Uterus (tissue), 4 donors: Measurements from ENCODE around the gene GLP2R. TPM values are rescaled to one million over a fixed set of nuclear protein-coding genes. Genes with fewer than 3 reads are reported as not detected.

Source experiments
- DNase-seq, 2 donors: peaks; one replicate each; pipeline ENCODE4 v3.0.0-alpha.2; 2019 to 2020
- H3K27ac ChIP-seq, 2 donors: fragments of 200-600 bp; sonication (generic); 1 replicate in 1 of 2; 2 replicates in 1 of 2; pipeline ENCODE4 v1.5.1; 2016 to 2018
- H3K27me3 ChIP-seq, 2 donors: fragments of 200-600 bp; sonication (generic); one replicate each; pipeline ENCODE4 v1.5.1; 2018 to 2019; ENCODE audit warnings: control low read depth in 1 of 2
- H3K36me3 ChIP-seq, 2 donors: fragments of 200-600 bp; sonication (generic); one replicate each; pipeline ENCODE4 v1.5.1; 2019; ENCODE audit warnings: control low read depth in 1 of 2
- H3K4me1 ChIP-seq, 2 donors: fragments of 200-600 bp; sonication (generic); one replicate each; pipeline ENCODE4 v1.5.1; 2018 to 2019; ENCODE audit warnings: control low read depth in 1 of 2
- H3K4me3 ChIP-seq, 2 donors: fragments of 200-600 bp; sonication (generic); 1 replicate in 1 of 2; 2 replicates in 1 of 2; pipeline ENCODE4 v1.5.1; 2018 to 2019; ENCODE audit warnings: mild to moderate bottlenecking in 1 of 2
- H3K9me3 ChIP-seq, 2 donors: fragments of 200-600 bp; sonication (generic); one replicate each; pipeline ENCODE4 v1.5.1; 2019; ENCODE audit warnings: control low read depth in 1 of 2
- POLR2A ChIP-seq, 2 donors: fragments of 450-650 bp; IDR thresholded peaks; one replicate each; pipeline ENCODE4 v1.6.1; 2016; ENCODE audit warnings: antibody characterized with exemption in 2 of 2, mild to moderate bottlenecking in 1 of 2, moderate library complexity in 1 of 2
- intact Hi-C: fragments of 100-400 bp; cut with DNase I; formaldehyde crosslinking; loops from one replicate; pipeline ENCODE4 v1.15.1; 2023; ENCODE audit warnings: low total_unique reads
- total RNA-seq, 4 donors: library from RNA; depleted of rRNA in 3 of 4; stranded (reverse); fragments of >200 nt in 3 of 4; gene quantifications; one replicate each; pipeline versions ENCODE4 v1.1.0 to v1.2.4, GENCODE V29; 2014 to 2023
- TF ChIP-seq, protein P1 (sequence below), 4 experiments: fragments of 200-600 bp in 2 of 4; fragments of 450-650 bp in 2 of 4; sonication (generic) in 2 of 4; IDR thresholded peaks; one replicate each; pipeline ENCODE4 v1.5.1; 2016 to 2019; ENCODE audit warnings: antibody characterized with exemption in 4 of 4, mild to moderate bottlenecking in 2 of 4, moderate library complexity in 1 of 4
- donor health status: DM: yes; HTN: yes; CAD: no.

The GLP2R gene
- total RNA-seq, 4 donors from 2014 or later, result under 0.01 to 12.7 (median 0.43) TPM

DNA sequence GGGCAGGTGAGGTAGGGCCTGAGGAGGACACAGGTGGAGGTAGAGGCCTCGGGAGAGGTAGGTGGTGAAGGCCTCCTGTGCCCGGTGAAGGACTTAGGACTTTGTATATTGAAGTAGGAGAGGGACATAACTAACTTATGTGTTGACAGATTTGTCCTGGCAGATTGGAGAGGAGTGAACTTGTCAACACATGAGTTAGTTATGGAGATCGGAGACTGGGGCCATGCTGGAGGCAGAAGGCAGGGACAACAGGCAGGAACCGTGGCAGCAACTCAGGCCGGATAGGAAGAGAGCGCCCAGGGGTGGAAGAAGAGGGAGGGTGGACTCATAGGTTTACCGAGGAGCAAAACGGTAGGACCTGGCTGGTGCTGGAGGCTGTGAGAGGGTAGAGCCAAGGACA lies 18.4 kb downstream of the GLP2R start:
- no peak for DNase-seq
- Histone ChIP-seq H3K4me1 (peaks cover 0 to 4% of the 10 kb centered on the region in 2 donors), H3K9me3 (no peaks in the 10 kb centered on the region), H3K27me3 (no peaks in the 10 kb centered on the region), H3K4me3 (no peak overlapping the region), H3K27ac (no peak overlapping the region), H3K36me3 (no peaks in the 10 kb centered on the region)
- intact Hi-C loops, result no loop called here
- TF ChIP-seq, protein P1, sequence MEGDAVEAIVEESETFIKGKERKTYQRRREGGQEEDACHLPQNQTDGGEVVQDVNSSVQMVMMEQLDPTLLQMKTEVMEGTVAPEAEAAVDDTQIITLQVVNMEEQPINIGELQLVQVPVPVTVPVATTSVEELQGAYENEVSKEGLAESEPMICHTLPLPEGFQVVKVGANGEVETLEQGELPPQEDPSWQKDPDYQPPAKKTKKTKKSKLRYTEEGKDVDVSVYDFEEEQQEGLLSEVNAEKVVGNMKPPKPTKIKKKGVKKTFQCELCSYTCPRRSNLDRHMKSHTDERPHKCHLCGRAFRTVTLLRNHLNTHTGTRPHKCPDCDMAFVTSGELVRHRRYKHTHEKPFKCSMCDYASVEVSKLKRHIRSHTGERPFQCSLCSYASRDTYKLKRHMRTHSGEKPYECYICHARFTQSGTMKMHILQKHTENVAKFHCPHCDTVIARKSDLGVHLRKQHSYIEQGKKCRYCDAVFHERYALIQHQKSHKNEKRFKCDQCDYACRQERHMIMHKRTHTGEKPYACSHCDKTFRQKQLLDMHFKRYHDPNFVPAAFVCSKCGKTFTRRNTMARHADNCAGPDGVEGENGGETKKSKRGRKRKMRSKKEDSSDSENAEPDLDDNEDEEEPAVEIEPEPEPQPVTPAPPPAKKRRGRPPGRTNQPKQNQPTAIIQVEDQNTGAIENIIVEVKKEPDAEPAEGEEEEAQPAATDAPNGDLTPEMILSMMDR (IDR thresholded peaks at IDR 0.05), result no peak
- TF ChIP-seq POLR2A (IDR thresholded peaks at IDR 0.05), result no peak

- intact Hi-C loops, result no loop called here
- TF ChIP-seq POLR2A (IDR thresholded peaks at IDR 0.05), result no peak
- TF ChIP-seq, protein P1 (IDR thresholded peaks at IDR 0.05), result no peak
Observed at GRCh38 chr17:9845306-9845705, 19.6 kb downstream of the GLP2R start.

GRCh38 chr17:9850151-9850550 lies 24.4 kb downstream of the GLP2R start:
- no peak for TF ChIP-seq POLR2A (IDR thresholded peaks at IDR 0.05)
- TF ChIP-seq, protein P1 (IDR thresholded peaks at IDR 0.05), result no peak
- H3K27ac ChIP-seq, result no peak overlapping the region

More at GRCh38 chr17:9845306-9845705, 19.6 kb downstream of the GLP2R start:
- no peak for DNase-seq
- Histone ChIP-seq H3K9me3 (no peaks in the 10 kb centered on the region), H3K36me3 (no peaks in the 10 kb centered on the region), H3K4me3 (no peak overlapping the region), H3K4me1 (peaks cover 0 to 4% of the 10 kb centered on the region in 2 donors), H3K27ac (no peak overlapping the region), H3K27me3 (no peaks in the 10 kb centered on the region)

DNA sequence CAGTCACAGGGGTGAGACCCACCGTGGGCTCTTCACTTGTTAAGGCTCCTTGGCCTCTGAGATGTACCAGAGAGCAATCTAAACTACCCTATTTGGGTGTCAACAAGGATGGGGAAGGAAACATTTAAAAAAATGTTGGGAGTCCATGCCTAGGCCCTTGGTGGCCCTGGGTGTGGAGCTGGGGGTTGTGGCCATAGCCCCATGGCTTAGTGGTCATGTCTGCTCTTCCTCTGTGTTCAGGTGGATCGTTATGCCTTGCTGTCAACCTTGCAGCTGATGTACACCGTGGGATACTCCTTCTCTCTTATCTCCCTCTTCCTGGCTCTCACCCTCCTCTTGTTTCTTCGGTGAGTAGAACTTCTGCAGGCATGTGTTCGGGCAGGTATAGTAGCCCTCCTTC lies 28.5 kb downstream of the GLP2R start:
- Histone ChIP-seq H3K36me3 (no peaks in the 10 kb centered on the region), H3K27me3 (no peaks in the 10 kb centered on the region), H3K9me3 (no peaks in the 10 kb centered on the region), H3K4me3 (no peak overlapping the region), H3K4me1 (no peaks in the 10 kb centered on the region), H3K27ac (no peak overlapping the region)
- TF ChIP-seq, protein P1 (IDR thresholded peaks at IDR 0.05), result no peak
- no peak for TF ChIP-seq POLR2A (IDR thresholded peaks at IDR 0.05)
- no peak for DNase-seq
- intact Hi-C loops, result no loop called here

More at GRCh38 chr17:9850151-9850550, 24.4 kb downstream of the GLP2R start:
- DNase-seq, result no peak
- H3K4me1 ChIP-seq, result no peaks in the 10 kb centered on the region
- no peak overlapping the region for H3K4me3 ChIP-seq
- no peaks in the 10 kb centered on the region for H3K9me3 ChIP-seq
- no peaks in the 10 kb centered on the region for H3K36me3 ChIP-seq
- no peaks in the 10 kb centered on the region for H3K27me3 ChIP-seq
- intact Hi-C loops, result no loop called here

DNA sequence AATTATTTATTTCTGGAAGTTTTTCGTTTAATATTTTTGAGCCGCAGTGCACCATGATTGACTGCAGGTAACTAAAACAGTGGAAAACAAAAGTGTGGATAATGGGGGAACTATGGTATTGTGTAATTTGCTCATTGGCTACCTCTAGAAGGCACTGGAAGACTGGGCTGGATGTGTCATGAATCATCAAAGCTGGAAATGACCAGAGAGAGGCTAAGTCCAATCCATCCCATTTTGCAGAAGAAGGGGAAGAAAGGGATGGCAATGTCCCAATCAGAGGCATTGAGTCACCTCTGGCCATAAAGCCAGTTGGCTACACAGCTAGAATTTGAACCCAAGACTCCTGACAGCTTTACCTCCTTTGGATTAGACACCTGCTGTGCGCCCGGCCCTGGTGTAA lies 29.3 kb downstream of the GLP2R start:
- Histone ChIP-seq H3K4me3 (no peak overlapping the region), H3K27me3 (no peaks in the 10 kb centered on the region), H3K9me3 (no peaks in the 10 kb centered on the region), H3K27ac (no peak overlapping the region), H3K36me3 (no peaks in the 10 kb centered on the region), H3K4me1 (no peaks in the 10 kb centered on the region)
- intact Hi-C loops, result no loop called here
- no peak for TF ChIP-seq POLR2A (IDR thresholded peaks at IDR 0.05)
- TF ChIP-seq, protein P1 (IDR thresholded peaks at IDR 0.05), result no peak
- DNase-seq, result no peak
